Measurements from ENCODE around the gene RPL22.
A peak's percentile ranks its signal among the peaks of the same experiment; 100 is the strongest.

RPL22 gene

GRCh38 chr1:6202256-6202655 lies 2.9 kb upstream of the RPL22 start:
- no peak overlapping the region for H3K4me3 ChIP-seq (ENCODE audit: control insufficient read depth, low read depth, low read length)
- TF ChIP-seq CTCF (IDR thresholded peaks at IDR 0.05; ENCODE audit: control insufficient read depth, insufficient read depth, low read depth, low read length, missing control alignments): no peak
- no peak for DNase-seq (ENCODE audit: low read depth)

GRCh38 chr1:6200188-6200809 lies 904 bp upstream of the RPL22 start:
- DNase-seq (ENCODE audit: low read depth): no peak
- H3K4me3 ChIP-seq (ENCODE audit: control insufficient read depth, low read depth, low read length): peak overlapping the region; percentile 91
- TF ChIP-seq CTCF (IDR thresholded peaks at IDR 0.05; ENCODE audit: control insufficient read depth, insufficient read depth, low read depth, low read length, missing control alignments): no peak

- peak overlapping the region; percentile 91 for H3K4me3 ChIP-seq (ENCODE audit: control insufficient read depth, low read depth, low read length)
- no peak for TF ChIP-seq CTCF (IDR thresholded peaks at IDR 0.05; ENCODE audit: control insufficient read depth, insufficient read depth, low read depth, low read length, missing control alignments)
- DNase-seq (ENCODE audit: low read depth): no peak
Measured at GRCh38 chr1:6198646-6199297, 623 bp downstream of the RPL22 start.

DNA sequence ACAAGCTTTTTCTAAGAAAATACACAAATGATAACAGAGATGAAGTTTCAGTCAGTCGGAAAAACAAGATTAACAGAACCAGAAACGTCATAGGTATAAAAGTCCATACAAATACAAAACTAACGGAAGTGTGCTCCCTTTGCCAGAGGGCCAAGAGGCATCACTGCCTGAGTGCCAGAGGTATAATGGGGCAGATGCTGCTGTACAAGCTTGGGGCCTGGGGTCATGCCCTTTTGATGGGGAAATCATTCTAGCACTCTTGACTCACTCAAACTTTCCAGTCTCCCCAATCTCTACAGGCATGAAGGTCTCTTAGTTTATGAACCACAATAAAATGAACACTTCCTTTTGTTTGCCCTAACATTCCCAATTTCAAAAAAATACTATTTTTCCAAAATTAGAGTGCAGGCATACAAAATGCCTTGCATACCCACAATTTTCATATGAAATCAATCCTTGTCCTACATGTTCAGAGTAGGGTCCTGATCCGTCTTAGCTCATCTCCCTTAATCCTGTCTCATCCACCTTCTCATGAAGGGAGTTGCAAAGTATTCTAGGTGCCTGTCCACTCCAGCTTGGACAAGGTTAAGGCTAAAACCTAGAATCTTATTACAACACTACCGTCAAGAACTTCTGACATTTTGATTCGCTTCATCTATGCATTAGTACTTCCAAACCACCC lies 1.5 kb downstream of the RPL22 start:
- TF ChIP-seq CTCF (IDR thresholded peaks at IDR 0.05; ENCODE audit: control insufficient read depth, insufficient read depth, low read depth, low read length, missing control alignments): no peak
- no peak for DNase-seq (ENCODE audit: low read depth)
- H3K4me3 ChIP-seq (ENCODE audit: control insufficient read depth, low read depth, low read length): peak overlapping the region; percentile 91

DNA sequence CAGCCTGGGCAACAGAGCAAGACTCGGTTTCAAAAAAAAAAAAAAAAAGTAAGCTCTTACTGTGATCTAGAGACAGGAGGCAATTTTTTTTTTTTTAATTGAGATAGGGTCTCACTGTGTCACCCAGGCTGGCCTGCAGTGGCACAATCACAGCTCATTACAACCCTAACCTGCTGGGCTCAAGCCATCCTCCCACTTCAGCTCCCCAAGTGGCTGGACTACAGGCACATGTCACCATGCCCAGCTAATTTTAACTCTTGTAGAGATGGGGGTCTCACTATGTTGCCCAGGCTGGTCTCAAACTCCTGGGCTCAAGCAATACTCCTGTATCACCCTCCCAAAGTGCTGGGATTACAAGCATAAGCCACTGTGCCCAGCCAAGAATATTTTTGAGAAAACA lies 7.4 kb downstream of the RPL22 start:
- DNase-seq (ENCODE audit: low read depth): no peak
- no peak for TF ChIP-seq CTCF (IDR thresholded peaks at IDR 0.05; ENCODE audit: control insufficient read depth, insufficient read depth, low read depth, low read length, missing control alignments)
- no peak overlapping the region for H3K4me3 ChIP-seq (ENCODE audit: control insufficient read depth, low read depth, low read length)

- TF ChIP-seq CTCF (IDR thresholded peaks at IDR 0.05; ENCODE audit: control insufficient read depth, insufficient read depth, low read depth, low read length, missing control alignments): no peak
- peak; percentile 71 for DNase-seq (ENCODE audit: low read depth)
- no peak overlapping the region for H3K4me3 ChIP-seq (ENCODE audit: control insufficient read depth, low read depth, low read length)
Measured at GRCh38 chr1:6188466-6188865, 10.9 kb downstream of the RPL22 start.
